ENCODE measurements around the gene PCDH15. TPM values are rescaled to one million over a fixed set of nuclear protein-coding genes. Genes with fewer than 3 reads are reported as not detected.

PCDH15 gene
- total RNA-seq, 1 donor from 2014 or later, result not detected

DNA sequence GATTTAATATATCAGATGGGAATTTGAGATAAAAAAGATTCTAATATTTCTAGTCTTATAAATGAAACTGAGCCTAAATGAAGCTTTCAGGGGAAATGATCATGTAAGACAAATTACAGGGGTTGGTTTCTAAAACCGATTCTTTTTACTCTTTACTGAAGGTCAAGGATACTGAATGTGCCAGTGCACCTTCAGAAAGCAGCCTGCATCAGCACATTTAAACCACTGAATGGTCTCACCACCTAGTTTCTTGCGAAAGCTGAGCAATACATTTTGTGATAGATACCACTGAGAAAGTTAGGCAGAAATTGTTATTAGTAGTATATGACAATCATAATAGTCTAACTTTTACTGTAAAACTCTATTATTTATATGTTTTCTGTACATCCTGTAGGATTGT, 180.7 kb downstream of the PCDH15 start:
- Mint-ChIP-seq H3K4me3 (ENCODE audit: unreplicated experiment) (no peak overlapping the region), H3K36me3 (ENCODE audit: low read depth, unreplicated experiment) (no peaks in the 10 kb centered on the region), H3K27me3 (ENCODE audit: low read depth, unreplicated experiment) (no peaks in the 10 kb centered on the region), H3K4me1 (ENCODE audit: low read depth, unreplicated experiment) (no peaks in the 10 kb centered on the region), H3K27ac (ENCODE audit: unreplicated experiment) (no peak overlapping the region), H3K9me3 (ENCODE audit: unreplicated experiment) (no peaks in the 10 kb centered on the region)
- H3K9ac ChIP-seq (ENCODE audit: low read length), result no peak overlapping the region
- H3K27ac ChIP-seq (ENCODE audit: low read depth, low read length), result no peak overlapping the region
- no peaks in the 10 kb centered on the region for H3K27me3 ChIP-seq (ENCODE audit: insufficient read depth, low read length)
- H3K4me3 ChIP-seq (ENCODE audit: insufficient read depth, low read depth, low read length), result no peak overlapping the region
- no peak overlapping the region for H2AFZ ChIP-seq (ENCODE audit: low read depth, low read length)
- TF ChIP-seq, protein P1, sequence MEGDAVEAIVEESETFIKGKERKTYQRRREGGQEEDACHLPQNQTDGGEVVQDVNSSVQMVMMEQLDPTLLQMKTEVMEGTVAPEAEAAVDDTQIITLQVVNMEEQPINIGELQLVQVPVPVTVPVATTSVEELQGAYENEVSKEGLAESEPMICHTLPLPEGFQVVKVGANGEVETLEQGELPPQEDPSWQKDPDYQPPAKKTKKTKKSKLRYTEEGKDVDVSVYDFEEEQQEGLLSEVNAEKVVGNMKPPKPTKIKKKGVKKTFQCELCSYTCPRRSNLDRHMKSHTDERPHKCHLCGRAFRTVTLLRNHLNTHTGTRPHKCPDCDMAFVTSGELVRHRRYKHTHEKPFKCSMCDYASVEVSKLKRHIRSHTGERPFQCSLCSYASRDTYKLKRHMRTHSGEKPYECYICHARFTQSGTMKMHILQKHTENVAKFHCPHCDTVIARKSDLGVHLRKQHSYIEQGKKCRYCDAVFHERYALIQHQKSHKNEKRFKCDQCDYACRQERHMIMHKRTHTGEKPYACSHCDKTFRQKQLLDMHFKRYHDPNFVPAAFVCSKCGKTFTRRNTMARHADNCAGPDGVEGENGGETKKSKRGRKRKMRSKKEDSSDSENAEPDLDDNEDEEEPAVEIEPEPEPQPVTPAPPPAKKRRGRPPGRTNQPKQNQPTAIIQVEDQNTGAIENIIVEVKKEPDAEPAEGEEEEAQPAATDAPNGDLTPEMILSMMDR (IDR thresholded peaks at IDR 0.05; ENCODE audit: insufficient read depth, low read depth, low read length), result no peak
- no peak for TF ChIP-seq EZH2 (IDR thresholded peaks at IDR 0.05; ENCODE audit: insufficient read depth, low read length)
- DNase-seq (ENCODE audit: low read depth), result no peak
- H4K20me1 ChIP-seq (ENCODE audit: insufficient read depth, low read length), result no peaks in the 10 kb centered on the region
- no peaks in the 10 kb centered on the region for H3K36me3 ChIP-seq (ENCODE audit: insufficient read depth, low read length)
- H3K4me2 ChIP-seq (ENCODE audit: low read length), result no peak overlapping the region
- no peaks in the 10 kb centered on the region for H3K9me3 ChIP-seq (ENCODE audit: insufficient read depth, low read depth, low read length)
- H3K4me1 ChIP-seq (ENCODE audit: insufficient read depth, low read length), result no peaks in the 10 kb centered on the region
- H3K79me2 ChIP-seq (ENCODE audit: insufficient read depth, low read length), result no peaks in the 10 kb centered on the region
- FAIRE-seq, result no peak

DNA sequence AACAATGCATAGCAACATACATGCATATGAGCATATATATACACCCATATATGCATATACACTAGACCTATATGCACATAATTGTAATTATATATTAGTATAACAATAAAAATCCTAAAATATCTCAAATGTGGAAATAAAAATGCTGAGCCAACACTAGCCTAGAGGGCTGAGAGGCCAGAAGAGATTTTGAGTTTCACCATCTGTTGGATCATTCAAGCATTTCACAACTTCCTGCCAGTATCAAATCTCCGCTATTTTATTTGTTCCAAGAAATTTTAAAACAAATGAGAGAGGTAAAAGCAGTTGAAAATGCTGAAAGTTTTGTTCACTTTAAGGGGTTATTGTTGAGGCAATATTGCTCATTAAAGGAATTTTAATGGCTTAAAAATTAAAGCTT, 187.0 kb downstream of the PCDH15 start:
- no peak overlapping the region for H3K9ac ChIP-seq (ENCODE audit: low read length)
- no peaks in the 10 kb centered on the region for H3K79me2 ChIP-seq (ENCODE audit: insufficient read depth, low read length)
- DNase-seq (ENCODE audit: low read depth), result no peak
- H4K20me1 ChIP-seq (ENCODE audit: insufficient read depth, low read length), result no peaks in the 10 kb centered on the region
- no peak overlapping the region for H3K27ac ChIP-seq (ENCODE audit: low read depth, low read length)
- Mint-ChIP-seq H3K4me3 (ENCODE audit: unreplicated experiment) (no peak overlapping the region), H3K27ac (ENCODE audit: unreplicated experiment) (no peak overlapping the region), H3K9me3 (ENCODE audit: unreplicated experiment) (no peaks in the 10 kb centered on the region), H3K27me3 (ENCODE audit: low read depth, unreplicated experiment) (no peaks in the 10 kb centered on the region), H3K36me3 (ENCODE audit: low read depth, unreplicated experiment) (no peaks in the 10 kb centered on the region), H3K4me1 (ENCODE audit: low read depth, unreplicated experiment) (no peaks in the 10 kb centered on the region)
- H3K4me1 ChIP-seq (ENCODE audit: insufficient read depth, low read length), result no peaks in the 10 kb centered on the region
- no peak for TF ChIP-seq EZH2 (IDR thresholded peaks at IDR 0.05; ENCODE audit: insufficient read depth, low read length)
- TF ChIP-seq, protein P1 (IDR thresholded peaks at IDR 0.05; ENCODE audit: insufficient read depth, low read depth, low read length), result no peak
- no peaks in the 10 kb centered on the region for H3K9me3 ChIP-seq (ENCODE audit: insufficient read depth, low read depth, low read length)
- H3K4me3 ChIP-seq (ENCODE audit: insufficient read depth, low read depth, low read length), result no peak overlapping the region
- H2AFZ ChIP-seq (ENCODE audit: low read depth, low read length), result no peak overlapping the region
- H3K36me3 ChIP-seq (ENCODE audit: insufficient read depth, low read length), result no peaks in the 10 kb centered on the region
- FAIRE-seq, result no peak
- H3K4me2 ChIP-seq (ENCODE audit: low read length), result no peak overlapping the region
- no peaks in the 10 kb centered on the region for H3K27me3 ChIP-seq (ENCODE audit: insufficient read depth, low read length)

DNA sequence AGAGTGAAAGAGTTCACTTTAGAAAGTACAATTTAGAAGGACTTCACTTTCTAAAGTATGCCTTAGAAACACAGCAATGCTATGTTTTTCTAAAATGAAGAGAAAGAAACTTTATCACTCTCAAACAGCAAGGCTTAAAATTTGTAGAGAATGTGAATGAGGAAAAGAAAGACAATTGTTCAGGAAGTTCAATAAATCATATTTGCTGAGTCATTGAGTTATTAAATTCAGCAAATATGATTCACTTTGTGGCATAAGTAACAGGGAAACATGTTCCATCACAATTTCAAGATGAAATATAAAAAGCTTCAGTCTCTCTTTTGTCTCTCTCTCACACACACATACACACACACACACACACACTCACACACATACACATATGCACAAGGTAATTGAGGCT, 187.9 kb downstream of the PCDH15 start:
- FAIRE-seq, result no peak
- no peak overlapping the region for H3K9ac ChIP-seq (ENCODE audit: low read length)

More for the DNA sequence above, 187.9 kb downstream of the PCDH15 start:
- Mint-ChIP-seq H3K4me1 (ENCODE audit: low read depth, unreplicated experiment) (no peaks in the 10 kb centered on the region), H3K4me3 (ENCODE audit: unreplicated experiment) (no peak overlapping the region), H3K9me3 (ENCODE audit: unreplicated experiment) (no peaks in the 10 kb centered on the region), H3K27ac (ENCODE audit: unreplicated experiment) (no peak overlapping the region), H3K27me3 (ENCODE audit: low read depth, unreplicated experiment) (no peaks in the 10 kb centered on the region), H3K36me3 (ENCODE audit: low read depth, unreplicated experiment) (no peaks in the 10 kb centered on the region)
- no peaks in the 10 kb centered on the region for H4K20me1 ChIP-seq (ENCODE audit: insufficient read depth, low read length)
- no peaks in the 10 kb centered on the region for H3K9me3 ChIP-seq (ENCODE audit: insufficient read depth, low read depth, low read length)
- H3K4me1 ChIP-seq (ENCODE audit: insufficient read depth, low read length), result no peaks in the 10 kb centered on the region
- no peaks in the 10 kb centered on the region for H3K79me2 ChIP-seq (ENCODE audit: insufficient read depth, low read length)
- no peaks in the 10 kb centered on the region for H3K27me3 ChIP-seq (ENCODE audit: insufficient read depth, low read length)
- no peak for TF ChIP-seq EZH2 (IDR thresholded peaks at IDR 0.05; ENCODE audit: insufficient read depth, low read length)
- TF ChIP-seq, protein P1 (IDR thresholded peaks at IDR 0.05; ENCODE audit: insufficient read depth, low read depth, low read length), result no peak
- no peak overlapping the region for H3K27ac ChIP-seq (ENCODE audit: low read depth, low read length)
- no peak overlapping the region for H3K4me3 ChIP-seq (ENCODE audit: insufficient read depth, low read depth, low read length)
- no peaks in the 10 kb centered on the region for H3K36me3 ChIP-seq (ENCODE audit: insufficient read depth, low read length)
- H3K4me2 ChIP-seq (ENCODE audit: low read length), result no peak overlapping the region
- no peak overlapping the region for H2AFZ ChIP-seq (ENCODE audit: low read depth, low read length)
- no peak for DNase-seq (ENCODE audit: low read depth)
